GM21423 (cell line): ENCODE data around the gene ACSM5.
"Not testable (repeated sequence)": the region's sequence is repeated elsewhere in the genome, so short reads cannot be mapped to it uniquely, and the experiment has no call there.

Source experiments
- ATAC-seq: cut with Tn5 transposase; IDR thresholded peaks from one replicate; pipeline ENCODE4 v1.9.1; 2021; ENCODE audit warnings: mild to moderate bottlenecking, moderate library complexity; ENCODE audit not compliant: unreplicated experiment

ACSM5 gene

DNA sequence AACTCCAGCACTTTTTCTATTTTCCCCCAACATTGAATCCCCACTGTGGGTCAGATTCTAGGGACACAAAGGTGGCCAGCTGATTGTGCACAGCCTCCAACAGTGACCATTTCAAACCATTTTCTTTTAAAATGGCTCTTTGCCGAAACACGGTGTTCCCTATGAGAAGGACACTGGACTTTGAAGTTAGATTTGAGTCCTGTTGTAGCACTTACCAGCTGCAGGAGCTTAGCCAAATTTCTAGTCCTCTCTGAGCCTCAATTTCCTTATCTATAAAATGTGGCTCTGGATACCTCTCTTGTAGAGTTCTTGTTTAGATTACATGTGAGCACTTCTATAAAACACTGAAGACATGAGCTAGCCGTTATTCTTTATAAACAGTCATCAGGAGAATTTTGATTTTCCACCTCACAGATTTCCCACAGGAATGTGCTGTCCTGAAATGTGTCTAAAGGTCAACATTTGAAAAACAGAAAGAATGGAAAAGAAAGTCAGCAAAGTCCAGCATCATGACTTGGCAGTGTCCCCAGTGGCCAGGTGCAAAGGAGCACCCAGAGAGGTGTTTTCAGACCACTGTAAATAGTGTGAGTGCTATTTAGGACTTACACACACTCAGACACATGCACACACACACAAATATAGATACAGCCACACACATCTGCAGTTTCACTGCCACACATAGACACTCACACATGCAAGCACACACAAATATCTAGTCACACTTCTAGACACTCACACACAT is 37.5 kb downstream of the ACSM5 start:
- ATAC-seq = not testable (repeated sequence)

DNA sequence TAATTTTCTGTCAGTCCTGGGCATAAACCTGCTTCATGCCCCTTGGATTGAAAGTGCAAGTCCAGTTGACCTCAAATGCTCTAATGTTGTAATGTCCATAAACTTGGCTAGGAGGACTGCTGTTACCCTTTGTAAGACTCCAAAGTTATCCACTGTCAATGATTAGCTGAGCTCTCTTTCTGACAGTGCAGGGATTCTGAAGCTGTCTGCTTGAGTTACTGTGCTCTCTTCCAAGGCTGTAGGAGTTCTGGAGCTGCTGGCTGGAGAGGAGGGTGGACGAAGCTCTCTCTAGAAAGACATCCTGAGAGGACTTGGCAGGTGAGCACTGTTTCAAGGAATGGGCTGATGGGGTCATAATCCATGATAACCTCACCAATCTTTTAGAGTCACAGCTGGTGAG is 42.0 kb downstream of the ACSM5 start, which contains the start of gene ACSM2A:
TSS of gene ACSM2A (plus strand) at position 158 of the 400 bp plus-strand sequence. CDS start 8,594 bp downstream, outside the sequence.
- ATAC-seq = not testable (repeated sequence)

DNA sequence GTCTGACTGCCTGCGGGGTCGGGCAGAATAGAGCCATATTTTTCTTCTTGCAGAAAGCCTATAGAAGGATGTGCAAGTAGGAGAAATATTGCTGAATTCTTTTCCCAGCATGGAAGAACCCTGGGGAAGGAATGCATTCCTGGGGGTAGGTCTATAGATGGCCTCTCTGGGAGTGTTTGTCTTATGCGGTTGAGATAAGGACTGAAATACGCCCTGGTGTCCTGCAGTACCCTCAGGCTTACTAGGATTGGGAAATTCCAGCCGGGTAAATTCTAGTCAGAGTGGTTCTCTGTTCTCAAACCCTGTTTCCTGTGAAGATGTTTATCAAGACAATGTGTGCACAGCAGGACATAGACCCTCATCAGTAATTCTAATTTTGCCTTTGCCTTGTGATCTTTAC is 44.3 kb downstream of the ACSM5 start:
- not testable (repeated sequence) for ATAC-seq

DNA sequence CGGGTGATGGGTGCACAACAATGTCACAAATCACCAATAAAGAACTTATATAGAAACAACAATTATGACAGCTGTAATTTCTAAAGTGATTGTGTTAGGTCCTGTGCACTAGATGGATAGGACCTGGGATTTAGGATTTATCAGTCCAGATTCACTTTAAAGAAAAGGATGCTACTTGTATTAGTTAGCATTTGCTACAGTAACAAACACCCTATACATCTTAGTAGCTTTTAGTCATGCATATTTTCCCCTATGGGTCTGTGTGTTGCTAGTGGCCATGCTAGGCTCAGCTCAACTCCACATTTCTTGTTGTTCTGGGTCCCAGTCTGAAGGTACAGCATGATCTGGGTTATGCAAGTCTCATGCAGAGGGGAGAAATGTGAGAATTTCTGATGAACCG is 49.9 kb downstream of the ACSM5 start:
- not testable (repeated sequence) for ATAC-seq

DNA sequence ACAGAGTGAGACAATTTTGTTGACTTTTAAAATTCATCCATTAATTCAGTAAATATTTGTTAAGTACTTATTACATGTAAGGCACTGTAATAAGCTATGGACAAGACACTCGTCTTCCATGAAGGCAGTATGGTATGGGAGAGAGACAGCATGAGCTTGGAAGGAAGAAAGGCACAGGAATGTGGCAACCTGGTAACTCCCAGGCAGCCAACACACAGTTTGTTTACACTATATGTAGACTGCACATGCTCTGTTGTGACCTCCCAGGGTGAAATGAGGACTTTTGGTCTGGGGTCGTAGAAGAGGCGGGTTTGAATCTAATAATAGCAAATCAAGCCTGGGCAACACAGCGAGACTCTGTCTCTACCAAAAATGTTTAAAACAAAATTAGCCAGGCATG is 51.0 kb downstream of the ACSM5 start:
- ATAC-seq = not testable (repeated sequence)

DNA sequence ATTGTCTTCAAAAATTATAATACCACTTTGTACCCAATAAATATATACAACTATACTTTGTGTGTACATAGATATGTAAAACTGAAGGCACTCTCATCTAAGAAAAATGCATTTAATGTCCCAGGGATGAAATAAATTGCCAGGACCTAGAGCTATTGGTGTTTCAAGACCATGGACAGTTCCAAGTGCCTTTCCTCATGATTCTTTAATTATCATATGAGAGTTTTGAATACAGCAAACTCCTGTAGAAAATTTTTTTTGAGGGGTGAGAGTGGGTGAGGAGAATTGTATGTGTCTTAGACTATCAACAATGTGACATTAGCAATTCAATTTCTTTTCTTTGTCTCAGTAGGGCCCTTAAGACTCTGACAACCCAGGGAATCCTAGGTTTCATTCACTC is 59.6 kb downstream of the ACSM5 start:
- ATAC-seq = not testable (repeated sequence)

DNA sequence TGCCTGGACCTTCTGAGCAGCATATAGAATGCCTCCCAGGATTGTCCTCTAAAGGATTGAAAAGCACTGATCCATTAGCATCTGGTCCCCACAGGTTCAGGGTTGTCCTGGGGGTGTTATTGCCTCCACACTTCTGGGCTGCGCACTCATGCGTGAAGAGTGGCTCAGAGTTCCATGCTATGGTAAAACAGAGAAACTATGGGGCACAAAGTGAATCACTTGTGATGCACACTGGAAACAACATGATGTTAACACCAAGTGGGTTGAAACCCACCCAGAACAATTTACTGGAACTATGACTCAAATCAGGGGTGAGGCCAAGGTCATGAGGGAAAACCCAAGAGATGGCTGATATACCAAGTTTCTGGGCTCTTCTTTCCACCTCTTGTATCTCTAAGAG is 60.6 kb downstream of the ACSM5 start:
- ATAC-seq = not testable (repeated sequence)

DNA sequence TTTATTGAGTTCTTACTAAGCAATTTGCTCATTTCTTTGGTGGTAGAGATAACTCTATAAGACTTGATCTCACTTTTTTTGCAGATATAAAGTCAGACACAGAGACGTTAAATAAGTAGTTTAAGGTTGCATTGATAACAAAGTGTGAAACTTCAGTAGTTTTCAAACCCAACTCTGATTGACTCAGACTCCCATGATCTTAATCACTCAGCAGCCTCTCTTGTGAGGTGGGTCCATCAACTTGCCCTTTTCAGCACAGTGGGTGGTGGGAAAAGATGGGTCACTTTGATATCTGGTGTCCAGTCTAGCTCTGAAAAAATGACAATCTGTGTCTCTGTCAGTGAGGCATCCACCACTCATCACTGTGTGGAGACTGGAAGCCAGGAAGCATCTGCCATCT is 61.4 kb downstream of the ACSM5 start:
- not testable (repeated sequence) for ATAC-seq

DNA sequence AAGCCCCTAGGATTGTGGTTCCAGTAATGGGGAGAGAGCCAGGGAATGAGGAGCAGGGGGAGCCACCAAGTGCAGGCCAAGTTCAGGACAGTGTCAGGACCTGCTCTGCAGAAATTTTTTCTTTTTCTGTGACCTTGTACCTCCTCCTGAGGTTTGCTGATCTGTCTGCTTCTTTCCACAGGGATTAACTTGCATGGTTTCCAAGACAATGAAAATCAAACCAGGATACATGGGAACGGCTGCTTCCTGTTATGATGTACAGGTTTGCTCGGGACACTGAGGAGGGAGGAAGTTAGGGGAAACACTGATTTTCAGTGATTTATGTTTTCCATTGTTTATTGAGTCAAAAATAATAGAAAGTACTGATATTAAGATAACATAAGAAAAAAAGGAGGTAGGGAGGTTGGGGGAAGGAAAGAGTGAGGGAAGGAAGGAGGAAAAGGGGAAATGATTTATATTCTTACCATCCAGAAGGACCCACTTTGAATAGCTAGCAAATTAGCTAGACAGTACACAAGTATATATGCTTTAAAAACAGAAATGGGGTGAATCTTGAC is 67.9 kb downstream of the ACSM5 start:
- not testable (repeated sequence) for ATAC-seq

DNA sequence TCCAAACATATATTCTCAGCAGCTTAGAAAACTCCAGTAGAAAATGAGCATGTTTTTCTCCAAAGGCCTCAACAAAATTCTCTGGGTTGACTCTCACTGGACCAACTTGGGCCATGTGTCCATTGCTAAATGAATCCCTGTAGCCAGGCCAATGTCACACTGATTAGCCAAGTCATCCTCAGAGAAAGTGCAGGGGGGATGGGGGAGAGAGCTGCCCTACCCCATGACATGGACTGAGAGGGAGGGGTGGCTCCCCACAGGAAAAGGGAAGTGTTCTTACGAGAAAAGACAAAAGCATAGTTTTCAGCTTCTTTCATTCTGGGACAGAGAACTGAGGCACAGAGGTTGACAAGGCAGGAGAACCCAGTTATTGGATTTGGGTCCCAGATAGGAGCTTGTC is 74.7 kb downstream of the ACSM5 start:
- not testable (repeated sequence) for ATAC-seq

DNA sequence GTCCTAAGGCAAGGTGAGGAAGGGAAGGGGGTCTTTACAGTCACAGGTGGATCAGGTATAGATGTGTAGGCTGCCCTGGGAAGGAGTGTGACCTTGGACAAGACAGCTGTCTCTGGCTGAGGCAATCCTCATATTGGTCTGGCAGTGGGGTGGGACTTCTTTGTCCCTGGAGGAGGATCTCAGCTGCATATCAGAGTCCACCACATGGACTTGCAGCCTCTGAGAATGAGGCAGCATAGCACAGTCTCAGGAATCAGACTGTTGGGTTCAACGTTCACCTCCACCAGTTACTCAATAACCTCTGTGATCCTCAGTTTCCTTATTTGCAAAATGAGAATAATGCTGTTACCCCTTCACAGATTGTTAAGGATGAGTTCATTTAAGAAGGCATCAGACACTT is 75.4 kb downstream of the ACSM5 start:
- no peak for ATAC-seq

DNA sequence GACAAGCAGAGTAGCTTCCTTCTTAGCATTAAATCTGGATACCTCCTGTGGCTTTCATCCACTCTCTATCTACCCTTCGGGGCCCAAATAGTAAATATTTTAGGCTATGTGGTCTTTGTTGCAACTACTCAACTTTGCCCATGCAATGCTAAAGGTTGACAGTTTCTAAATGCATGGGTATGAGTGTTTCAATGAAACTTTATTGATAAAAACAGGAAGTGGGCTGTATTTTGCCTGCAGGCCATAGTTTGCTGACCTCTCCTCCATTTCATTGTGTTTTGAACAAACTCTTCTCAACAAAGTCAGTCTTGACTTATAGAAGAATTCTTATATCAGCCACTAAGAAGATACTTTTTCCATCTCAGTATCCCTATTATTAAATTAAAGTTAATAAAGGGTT is 76.1 kb downstream of the ACSM5 start:
- ATAC-seq = no peak
